ENCODE measurements around the gene NCF1. TPM values are rescaled to one million over a fixed set of nuclear protein-coding genes. Genes with fewer than 3 reads are reported as not detected.
A peak's percentile ranks its signal among the peaks of the same experiment; 100 is the strongest.
"Not testable (repeated sequence)": the region's sequence is repeated elsewhere in the genome, so short reads cannot be mapped to it uniquely, and the experiment has no call there.

The NCF1 gene
- polyA plus RNA-seq, 1 donor (not counting 4 experiments of a cell fraction or from before 2014, with no cell fraction given), result 0.09 TPM

DNA sequence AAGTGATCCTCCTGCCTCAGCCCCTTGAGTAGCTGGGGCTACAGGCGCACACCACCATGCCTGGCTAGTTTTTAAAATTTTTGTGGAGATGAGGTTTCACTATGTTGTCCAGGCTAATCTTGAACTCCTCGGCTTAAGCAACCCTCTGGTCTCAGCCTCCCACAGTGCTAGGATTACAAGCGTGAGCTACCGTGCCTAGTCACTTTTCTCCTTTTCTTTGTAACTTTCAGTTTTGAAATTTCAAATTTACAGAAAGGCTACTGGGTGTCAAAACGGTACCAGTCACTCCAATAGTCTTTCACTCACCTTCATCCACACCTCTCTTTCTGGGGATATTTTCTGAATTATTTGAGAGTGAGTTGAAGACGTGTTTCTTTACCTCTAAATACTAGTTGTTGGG is 1.3 kb downstream of the NCF1 start:
- H3K27ac ChIP-seq (ENCODE audit: control insufficient read depth, insufficient read depth, low read length); H3K4me2 ChIP-seq (ENCODE audit: control insufficient read depth, extremely low read depth, insufficient read depth, low read depth, low read length); H3K9ac ChIP-seq (ENCODE audit: control insufficient read depth, extremely low read depth, insufficient read depth, low read length); H3K9me1 ChIP-seq (ENCODE audit: control insufficient read depth, extremely low read depth, insufficient read depth, low read length); H3K27me3 ChIP-seq (ENCODE audit: control insufficient read depth, extremely low read depth, insufficient read depth, low read length); H3K4me1 ChIP-seq (ENCODE audit: control insufficient read depth, extremely low read depth, insufficient read depth, low read length); H3K9me3 ChIP-seq (ENCODE audit: control insufficient read depth, low read depth, low read length); H3K79me2 ChIP-seq (ENCODE audit: control insufficient read depth, insufficient read depth, low read length); H3K36me3 ChIP-seq (ENCODE audit: control insufficient read depth in 2 of 2, extremely low read depth in 1 of 2, insufficient read depth in 2 of 2, low read length in 2 of 2); H4K20me1 ChIP-seq (ENCODE audit: control insufficient read depth, extremely low read depth, insufficient read depth, low read length); dilution Hi-C loops (cut with MboI; ENCODE audit: extremely low pct_ligation_motif_present, low sequenced_read_pairs); H3K4me3 ChIP-seq (ENCODE audit: control insufficient read depth in 2 of 3, extremely low read depth in 1 of 3, insufficient read depth in 2 of 3, low read depth in 1 of 3, low read length in 3 of 3); FAIRE-seq; H2AFZ ChIP-seq (ENCODE audit: control insufficient read depth, low read length); DNase-seq (ENCODE audit: low read depth, low spot score): not testable (repeated sequence)

- DNase-seq (ENCODE audit: low read depth, low spot score); H4K20me1 ChIP-seq (ENCODE audit: control insufficient read depth, extremely low read depth, insufficient read depth, low read length); H3K9me1 ChIP-seq (ENCODE audit: control insufficient read depth, extremely low read depth, insufficient read depth, low read length); H3K9ac ChIP-seq (ENCODE audit: control insufficient read depth, extremely low read depth, insufficient read depth, low read length); dilution Hi-C loops (cut with MboI; ENCODE audit: extremely low pct_ligation_motif_present, low sequenced_read_pairs); FAIRE-seq; H3K4me1 ChIP-seq (ENCODE audit: control insufficient read depth, extremely low read depth, insufficient read depth, low read length); H3K27me3 ChIP-seq (ENCODE audit: control insufficient read depth, extremely low read depth, insufficient read depth, low read length); H3K79me2 ChIP-seq (ENCODE audit: control insufficient read depth, insufficient read depth, low read length); H3K4me2 ChIP-seq (ENCODE audit: control insufficient read depth, extremely low read depth, insufficient read depth, low read depth, low read length); H3K9me3 ChIP-seq (ENCODE audit: control insufficient read depth, low read depth, low read length); H3K36me3 ChIP-seq (ENCODE audit: control insufficient read depth in 2 of 2, extremely low read depth in 1 of 2, insufficient read depth in 2 of 2, low read length in 2 of 2); H3K27ac ChIP-seq (ENCODE audit: control insufficient read depth, insufficient read depth, low read length); H3K4me3 ChIP-seq (ENCODE audit: control insufficient read depth in 2 of 3, extremely low read depth in 1 of 3, insufficient read depth in 2 of 3, low read depth in 1 of 3, low read length in 3 of 3); H2AFZ ChIP-seq (ENCODE audit: control insufficient read depth, low read length): not testable (repeated sequence)
Observed at GRCh38 chr7:74779053-74779452, 5.2 kb downstream of the NCF1 start.

DNA sequence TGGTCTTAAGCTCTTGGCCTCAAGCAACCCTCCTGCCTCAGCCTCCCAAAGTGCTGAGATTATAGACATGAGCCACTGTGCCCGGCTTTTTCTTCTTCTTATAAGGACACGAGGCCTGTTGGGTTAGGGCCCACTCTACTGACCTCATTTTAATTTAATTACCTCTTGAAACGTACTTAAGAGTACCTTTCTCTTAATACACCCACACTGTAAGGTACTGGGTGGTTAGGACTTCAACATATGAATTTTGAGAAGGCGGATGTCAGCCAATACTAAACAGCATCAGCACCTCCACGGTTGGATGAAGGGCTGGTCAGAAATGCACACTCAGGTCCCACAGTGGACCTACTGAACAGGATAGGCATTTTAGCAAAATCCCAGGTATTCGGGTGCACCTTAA is 7.9 kb downstream of the NCF1 start:
- dilution Hi-C loops (cut with MboI; ENCODE audit: extremely low pct_ligation_motif_present, low sequenced_read_pairs); H3K27ac ChIP-seq (ENCODE audit: control insufficient read depth, insufficient read depth, low read length); DNase-seq (ENCODE audit: low read depth, low spot score); H3K4me1 ChIP-seq (ENCODE audit: control insufficient read depth, extremely low read depth, insufficient read depth, low read length); FAIRE-seq; H4K20me1 ChIP-seq (ENCODE audit: control insufficient read depth, extremely low read depth, insufficient read depth, low read length); H3K27me3 ChIP-seq (ENCODE audit: control insufficient read depth, extremely low read depth, insufficient read depth, low read length); H3K79me2 ChIP-seq (ENCODE audit: control insufficient read depth, insufficient read depth, low read length); H3K4me2 ChIP-seq (ENCODE audit: control insufficient read depth, extremely low read depth, insufficient read depth, low read depth, low read length); H3K9me3 ChIP-seq (ENCODE audit: control insufficient read depth, low read depth, low read length); H3K9ac ChIP-seq (ENCODE audit: control insufficient read depth, extremely low read depth, insufficient read depth, low read length); H3K36me3 ChIP-seq (ENCODE audit: control insufficient read depth in 2 of 2, extremely low read depth in 1 of 2, insufficient read depth in 2 of 2, low read length in 2 of 2); H3K4me3 ChIP-seq (ENCODE audit: control insufficient read depth in 2 of 3, extremely low read depth in 1 of 3, insufficient read depth in 2 of 3, low read depth in 1 of 3, low read length in 3 of 3); H3K9me1 ChIP-seq (ENCODE audit: control insufficient read depth, extremely low read depth, insufficient read depth, low read length); H2AFZ ChIP-seq (ENCODE audit: control insufficient read depth, low read length): not testable (repeated sequence)

DNA sequence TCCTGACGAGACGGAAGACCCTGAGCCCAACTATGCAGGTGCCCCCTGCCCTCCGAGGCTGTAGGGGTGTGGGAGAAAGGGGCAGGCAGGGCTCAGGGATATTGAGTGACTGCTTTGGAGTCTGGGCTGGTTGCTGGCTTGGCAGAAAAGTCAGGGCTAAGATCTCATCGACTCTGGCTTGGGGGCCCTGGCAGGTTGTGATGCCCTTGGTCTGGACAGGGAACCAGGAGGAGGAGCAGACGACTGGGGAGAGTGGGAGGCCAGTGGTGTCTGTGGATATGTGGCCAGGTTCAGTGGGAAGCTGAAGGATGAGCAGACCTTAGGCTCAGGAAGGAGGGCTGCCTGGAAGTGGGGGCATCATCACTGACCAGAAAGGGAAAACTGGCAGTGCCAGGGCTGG is 9.8 kb downstream of the NCF1 start:
- H3K27ac ChIP-seq (ENCODE audit: control insufficient read depth, insufficient read depth, low read length); H3K4me1 ChIP-seq (ENCODE audit: control insufficient read depth, extremely low read depth, insufficient read depth, low read length); DNase-seq (ENCODE audit: low read depth, low spot score); FAIRE-seq; H3K9me3 ChIP-seq (ENCODE audit: control insufficient read depth, low read depth, low read length); H3K9ac ChIP-seq (ENCODE audit: control insufficient read depth, extremely low read depth, insufficient read depth, low read length); H3K4me2 ChIP-seq (ENCODE audit: control insufficient read depth, extremely low read depth, insufficient read depth, low read depth, low read length); H2AFZ ChIP-seq (ENCODE audit: control insufficient read depth, low read length); H3K79me2 ChIP-seq (ENCODE audit: control insufficient read depth, insufficient read depth, low read length); dilution Hi-C loops (cut with MboI; ENCODE audit: extremely low pct_ligation_motif_present, low sequenced_read_pairs); H4K20me1 ChIP-seq (ENCODE audit: control insufficient read depth, extremely low read depth, insufficient read depth, low read length); H3K4me3 ChIP-seq (ENCODE audit: control insufficient read depth in 2 of 3, extremely low read depth in 1 of 3, insufficient read depth in 2 of 3, low read depth in 1 of 3, low read length in 3 of 3); H3K36me3 ChIP-seq (ENCODE audit: control insufficient read depth in 2 of 2, extremely low read depth in 1 of 2, insufficient read depth in 2 of 2, low read length in 2 of 2); H3K9me1 ChIP-seq (ENCODE audit: control insufficient read depth, extremely low read depth, insufficient read depth, low read length); H3K27me3 ChIP-seq (ENCODE audit: control insufficient read depth, extremely low read depth, insufficient read depth, low read length): not testable (repeated sequence)

DNA sequence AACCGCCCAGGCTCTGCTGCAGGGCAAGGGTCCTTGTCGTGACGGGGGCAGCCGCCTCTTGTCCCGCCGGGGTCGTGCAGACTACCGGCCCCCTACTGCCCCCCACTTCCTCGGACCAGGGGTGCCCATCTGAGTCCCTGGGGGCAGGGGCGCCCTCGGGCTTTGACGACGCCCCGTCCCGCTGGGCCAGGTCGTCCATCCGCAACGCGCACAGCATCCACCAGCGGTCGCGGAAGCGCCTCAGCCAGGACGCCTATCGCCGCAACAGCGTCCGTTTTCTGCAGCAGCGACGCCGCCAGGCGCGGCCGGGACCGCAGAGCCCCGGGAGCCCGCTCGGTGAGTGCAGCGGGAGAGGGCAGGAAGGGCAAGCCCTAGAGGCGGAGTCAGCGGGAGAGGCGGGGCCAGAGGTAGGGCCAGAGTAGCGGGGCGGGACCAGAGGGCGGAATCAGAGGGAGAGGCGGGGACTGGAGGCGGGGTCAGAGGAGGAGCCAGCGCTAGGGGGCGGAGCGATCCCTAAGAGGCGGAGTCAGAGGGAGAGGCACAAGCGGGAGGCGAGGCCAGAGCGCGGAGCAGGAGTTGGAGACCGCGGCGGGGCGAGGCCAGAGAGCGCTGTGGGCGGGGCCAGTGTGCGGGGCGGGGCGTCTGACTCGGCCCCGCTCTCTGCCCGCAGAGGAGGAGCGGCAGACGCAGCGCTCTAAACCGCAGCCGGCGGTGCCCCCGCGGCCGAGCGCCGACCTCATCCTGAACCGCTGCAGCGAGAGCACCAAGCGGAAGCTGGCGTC is 14.7 kb downstream of the NCF1 start:
- DNase-seq (ENCODE audit: low read depth, low spot score); H3K79me2 ChIP-seq (ENCODE audit: control insufficient read depth, insufficient read depth, low read length); dilution Hi-C loops (cut with MboI; ENCODE audit: extremely low pct_ligation_motif_present, low sequenced_read_pairs); H3K4me2 ChIP-seq (ENCODE audit: control insufficient read depth, extremely low read depth, insufficient read depth, low read depth, low read length); H3K27me3 ChIP-seq (ENCODE audit: control insufficient read depth, extremely low read depth, insufficient read depth, low read length); H3K27ac ChIP-seq (ENCODE audit: control insufficient read depth, insufficient read depth, low read length); H3K9ac ChIP-seq (ENCODE audit: control insufficient read depth, extremely low read depth, insufficient read depth, low read length); H3K4me1 ChIP-seq (ENCODE audit: control insufficient read depth, extremely low read depth, insufficient read depth, low read length); H3K9me3 ChIP-seq (ENCODE audit: control insufficient read depth, low read depth, low read length); H3K9me1 ChIP-seq (ENCODE audit: control insufficient read depth, extremely low read depth, insufficient read depth, low read length); H4K20me1 ChIP-seq (ENCODE audit: control insufficient read depth, extremely low read depth, insufficient read depth, low read length); FAIRE-seq; H2AFZ ChIP-seq (ENCODE audit: control insufficient read depth, low read length); H3K36me3 ChIP-seq (ENCODE audit: control insufficient read depth in 2 of 2, extremely low read depth in 1 of 2, insufficient read depth in 2 of 2, low read length in 2 of 2): not testable (repeated sequence)
- peak overlapping the region in 1 of 3 experiments; percentile 10 for H3K4me3 ChIP-seq (ENCODE audit: control insufficient read depth in 2 of 3, extremely low read depth in 1 of 3, insufficient read depth in 2 of 3, low read depth in 1 of 3, low read length in 3 of 3)

Data from keratinocyte (primary cell).